ENCODE data around the gene HOXD4.

HOXD4 gene

GRCh38 chr2:176151442-176152287 lies at the start of gene HOXD4:
Gene HOXD4 (plus strand): TSS chr2:176151550. CDS start chr2:176151634, 84 bp downstream.
- no peaks in the 10 kb centered on the region for H3F3A ChIP-seq (ENCODE audit: control insufficient read depth, insufficient read depth)
- no peaks in the 10 kb centered on the region; the same call in 1 of the 2 replicates for H3K27me3 ChIP-seq (ENCODE audit: control insufficient read depth, low read length)
- no peaks in the 10 kb centered on the region for H3K36me3 ChIP-seq (ENCODE audit: control insufficient read depth, low read length)
- TF ChIP-seq CTCF (IDR thresholded peaks at IDR 0.05; ENCODE audit: low read depth, low read length, poor library complexity, severe bottlenecking) (no peak), EZH2phosphoT487 (IDR thresholded peaks at IDR 0.05; ENCODE audit: borderline replicate concordance, low read length) (no peak)
- H3K4me2 ChIP-seq (ENCODE audit: low read length), result no peak within 1 kb of the TSS
- H3K9me3 ChIP-seq (ENCODE audit: control insufficient read depth, insufficient read depth, low read length), result no peaks in the 10 kb centered on the region
- no peaks in the 10 kb centered on the region for H4K20me1 ChIP-seq (ENCODE audit: control insufficient read depth, insufficient read depth, low read depth, low read length)
- H3K4me1 ChIP-seq (ENCODE audit: control insufficient read depth, low read length), result no peaks in the 10 kb centered on the region
- H3K9me2 ChIP-seq (replicated peaks; ENCODE audit: control insufficient read depth, low read length), result no peaks in the 10 kb centered on the region
- no peak within 1 kb of the TSS for H3K4me3 ChIP-seq (ENCODE audit: low read length)
- no peaks in the 10 kb centered on the region for H3K79me2 ChIP-seq (ENCODE audit: control insufficient read depth, low read length)
- H3K27ac ChIP-seq (ENCODE audit: low read depth, low read length), result no peak within 1 kb of the TSS

- no peaks in the 10 kb centered on the region for H3K9me2 ChIP-seq (replicated peaks; ENCODE audit: control insufficient read depth, low read length)
- H4K20me1 ChIP-seq (ENCODE audit: control insufficient read depth, insufficient read depth, low read depth, low read length), result no peaks in the 10 kb centered on the region
- H3K9me3 ChIP-seq (ENCODE audit: control insufficient read depth, insufficient read depth, low read length), result no peaks in the 10 kb centered on the region
- H3K4me2 ChIP-seq (ENCODE audit: low read length), result no peak overlapping the region
- no peak overlapping the region for H3K27ac ChIP-seq (ENCODE audit: low read depth, low read length)
- no peak overlapping the region for H3K4me3 ChIP-seq (ENCODE audit: low read length)
- peaks cover 4% of the 10 kb centered on the region; the same call in 1 of the 2 replicates for H3K27me3 ChIP-seq (ENCODE audit: control insufficient read depth, low read length)
- TF ChIP-seq CTCF (IDR thresholded peaks at IDR 0.05; ENCODE audit: low read depth, low read length, poor library complexity, severe bottlenecking) (no peak), EZH2phosphoT487 (IDR thresholded peaks at IDR 0.05; ENCODE audit: borderline replicate concordance, low read length) (no peak)
- no peaks in the 10 kb centered on the region for H3F3A ChIP-seq (ENCODE audit: control insufficient read depth, insufficient read depth)
- no peaks in the 10 kb centered on the region for H3K79me2 ChIP-seq (ENCODE audit: control insufficient read depth, low read length)
- H3K4me1 ChIP-seq (ENCODE audit: control insufficient read depth, low read length), result peaks cover 6% of the 10 kb centered on the region
- H3K36me3 ChIP-seq (ENCODE audit: control insufficient read depth, low read length), result no peaks in the 10 kb centered on the region
These were observed 49.5 kb upstream of the HOXD4 start for GRCh38 chr2:176101842-176102241.

- Histone ChIP-seq H3K4me2 (ENCODE audit: low read length) (no peak overlapping the region), H3K9me2 (replicated peaks; ENCODE audit: control insufficient read depth, low read length) (no peaks in the 10 kb centered on the region), H3K27ac (ENCODE audit: low read depth, low read length) (no peak overlapping the region), H3K79me2 (ENCODE audit: control insufficient read depth, low read length) (no peaks in the 10 kb centered on the region), H3K4me1 (ENCODE audit: control insufficient read depth, low read length) (peaks cover under 1% of the 10 kb centered on the region; the same call in 1 of the 2 replicates), H3K27me3 (ENCODE audit: control insufficient read depth, low read length) (no peaks in the 10 kb centered on the region), H3K36me3 (ENCODE audit: control insufficient read depth, low read length) (no peaks in the 10 kb centered on the region), H3K9me3 (ENCODE audit: control insufficient read depth, insufficient read depth, low read length) (no peaks in the 10 kb centered on the region), H4K20me1 (ENCODE audit: control insufficient read depth, insufficient read depth, low read depth, low read length) (no peaks in the 10 kb centered on the region), H3F3A (ENCODE audit: control insufficient read depth, insufficient read depth) (no peaks in the 10 kb centered on the region), H3K4me3 (ENCODE audit: low read length) (no peak overlapping the region)
- TF ChIP-seq CTCF (IDR thresholded peaks at IDR 0.05; ENCODE audit: low read depth, low read length, poor library complexity, severe bottlenecking), result no peak
These were observed 49.0 kb upstream of the HOXD4 start for GRCh38 chr2:176102309-176102866.
